AG04450 (cell line): Measurements from ENCODE around the gene MYBPC3. TPM values are rescaled to one million over a fixed set of nuclear protein-coding genes. Genes with fewer than 3 reads are reported as not detected.

ENCODE experiments used
- CTCF ChIA-PET: fragments of 300-600, 350-600 bp; formaldehyde crosslinking; extraction: SDS; loops from one replicate; lab custom pipeline; 2022; ENCODE audit warnings: antibody characterized with exemption, inconsistent platforms; lab: Charles Lee
- POLR2A ChIA-PET: fragments of 350-600 bp; formaldehyde crosslinking; extraction: SDS; loops from one replicate; lab custom pipeline; 2021; ENCODE audit warnings: antibody characterized with exemption, inconsistent platforms; lab: Yijun Ruan, JAX
- DNase-seq: peaks from one replicate; pipeline ENCODE4 v3.0.0-alpha.2; 2011; ENCODE audit warnings: low read depth, low spot score
- H3K27ac ChIP-seq: one replicate; pipeline ENCODE4 v1.5.1; 2012; ENCODE audit warnings: low read depth, low read length, control low read depth
- H3K27me3 ChIP-seq: one replicate; pipeline ENCODE4 v1.6.0; 2012; ENCODE audit warnings: low read length; ENCODE audit not compliant: control insufficient read depth, insufficient read depth
- H3K4me3 ChIP-seq: 2 replicates; pipeline ENCODE4 v1.5.1; 2011; ENCODE audit warnings: mild to moderate bottlenecking, low read depth, low read length, control low read depth
- H3K9me3 ChIP-seq: 2 replicates; pipeline ENCODE4 v1.5.1; 2012; ENCODE audit warnings: low read length; ENCODE audit not compliant: control insufficient read depth, insufficient read depth
- CTCF ChIP-seq: IDR thresholded peaks from 2 replicates; pipeline ENCODE4 v1.5.1; 2011; ENCODE audit warnings: low read depth, low read length, control low read depth, inconsistent platforms
- polyA plus RNA-seq: library from polyadenylated mRNA; depleted of rRNA; stranded (reverse); fragments of >200 nt; gene quantifications from 2 replicates; pipeline ENCODE4 v1.2.3, GENCODE V29; 2011

Gene MYBPC3
- polyA plus RNA-seq, 1 experiment, result not detected

GRCh38 chr11:47333526-47333845 lies 19.0 kb downstream of the MYBPC3 start:
- no peak overlapping the region for H3K4me3 ChIP-seq
- TF ChIP-seq CTCF, result no peak
- H3K9me3 ChIP-seq, result no peaks in the 10 kb centered on the region; the same call in 1 of the 2 replicates
- DNase-seq, result no peak
- ChIA-PET CTCF (no interaction called here), POLR2A (no interaction called here)
- H3K27me3 ChIP-seq, result no peaks in the 10 kb centered on the region
- no peak overlapping the region for H3K27ac ChIP-seq

DNA sequence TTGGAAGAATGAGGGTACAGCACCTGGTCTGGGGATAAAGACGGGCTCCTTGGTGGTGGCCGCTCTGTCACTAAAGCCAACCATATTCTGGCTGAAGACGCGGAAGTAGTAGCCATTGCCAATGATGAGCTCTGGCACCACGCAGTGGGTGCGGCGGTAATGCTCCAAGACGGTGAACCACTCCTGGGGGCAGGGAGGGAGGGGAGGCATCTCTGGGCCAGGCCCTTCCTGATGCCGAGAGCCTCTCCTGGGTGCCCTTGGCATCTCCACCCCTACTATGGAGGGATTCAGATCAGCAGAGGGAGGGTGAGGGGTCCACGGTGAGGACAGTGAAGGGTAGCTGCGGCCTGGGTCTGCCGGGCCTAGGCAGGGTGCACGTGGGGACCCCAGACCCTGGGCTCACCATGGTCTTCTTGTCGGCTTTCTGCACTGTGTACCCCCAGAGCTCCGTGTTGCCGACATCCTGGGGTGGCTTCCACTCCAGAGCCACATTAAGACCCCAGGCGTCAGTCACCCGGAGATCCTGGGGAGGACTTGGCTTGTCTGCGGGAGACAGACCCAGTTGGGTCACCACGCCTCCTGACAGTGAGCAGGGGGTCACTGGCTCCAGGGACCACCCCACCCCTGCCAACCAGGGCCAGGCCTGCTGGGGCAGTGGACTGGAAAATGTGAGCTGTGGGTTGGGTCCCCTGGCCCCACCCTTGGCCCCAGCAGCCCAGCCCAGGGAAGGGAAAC lies 19.5 kb downstream of the MYBPC3 start:
- no peak overlapping the region for H3K27ac ChIP-seq
- H3K27me3 ChIP-seq, result no peaks in the 10 kb centered on the region
- ChIA-PET POLR2A (no interaction called here), CTCF (no interaction called here)
- TF ChIP-seq CTCF, result no peak
- no peak for DNase-seq
- H3K9me3 ChIP-seq, result no peaks in the 10 kb centered on the region; the same call in 1 of the 2 replicates
- no peak overlapping the region for H3K4me3 ChIP-seq

DNA sequence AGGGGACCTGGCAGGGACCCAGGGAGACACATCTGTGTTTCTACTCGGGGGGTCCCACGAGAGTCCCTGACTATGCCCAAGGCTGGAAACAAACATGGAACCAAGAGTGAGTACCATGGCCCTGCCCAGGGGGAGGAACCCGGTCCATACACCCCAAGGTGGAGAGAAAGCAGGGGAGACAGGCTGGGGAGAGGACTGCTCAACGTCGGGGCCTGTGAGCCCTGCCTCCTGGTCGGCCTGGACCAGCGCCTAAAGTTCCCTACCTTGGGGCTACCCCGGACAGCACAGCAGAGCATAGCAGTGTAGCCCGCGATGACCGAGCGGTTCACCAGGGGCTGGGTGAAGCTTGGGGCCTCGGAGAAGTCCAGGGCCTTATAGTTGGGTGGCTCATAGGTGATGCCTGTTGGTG lies 20.2 kb downstream of the MYBPC3 start:
- TF ChIP-seq CTCF, result no peak
- DNase-seq, result no peak
- POLR2A ChIA-PET, result no interaction called here
- no peak overlapping the region for H3K27ac ChIP-seq
- H3K27me3 ChIP-seq, result no peaks in the 10 kb centered on the region
- no peaks in the 10 kb centered on the region; the same call in 1 of the 2 replicates for H3K9me3 ChIP-seq
- no peak overlapping the region for H3K4me3 ChIP-seq
- CTCF ChIA-PET, result no interaction called here

DNA sequence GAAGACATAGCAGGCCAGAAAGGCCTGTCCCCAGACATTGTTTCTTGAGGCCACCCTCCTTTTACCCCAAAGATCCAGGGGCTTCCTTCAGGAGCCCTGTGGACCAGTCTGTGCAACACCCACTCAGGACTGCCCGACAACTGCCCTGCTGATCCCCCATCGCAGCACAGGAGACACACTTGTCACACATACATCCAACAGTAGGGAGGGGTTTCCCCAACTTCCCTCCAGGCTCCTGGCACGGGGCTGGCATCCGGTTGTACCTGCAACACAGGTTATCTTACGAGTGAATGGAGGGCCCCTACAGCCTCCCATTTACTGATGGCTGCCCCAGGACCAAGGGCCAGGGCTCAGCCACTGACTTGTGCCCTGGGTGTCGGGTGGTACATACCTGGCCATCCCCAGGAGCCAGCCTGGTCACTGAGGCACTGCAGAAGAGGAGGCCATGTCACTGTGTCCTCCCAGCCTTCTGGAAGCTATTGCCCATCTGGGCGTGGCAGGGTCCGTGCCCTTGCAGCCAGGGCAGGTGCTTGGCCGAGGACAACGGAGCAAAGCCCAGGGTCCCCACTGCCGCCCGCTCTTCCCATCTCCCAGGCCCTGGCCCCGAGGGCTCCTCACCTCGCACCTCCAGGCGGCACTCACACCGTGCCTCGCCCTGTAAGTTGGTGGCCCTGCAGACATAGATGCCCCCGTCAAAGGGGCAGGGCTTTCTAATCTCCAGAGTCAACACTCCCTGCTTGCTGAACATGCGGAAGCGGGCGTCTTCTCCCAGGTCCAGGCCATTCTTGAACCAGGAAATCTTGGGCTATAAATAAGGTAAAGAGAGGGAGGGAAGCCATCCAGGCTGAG lies 20.8 kb downstream of the MYBPC3 start:
- Histone ChIP-seq H3K4me3 (no peak overlapping the region), H3K27me3 (no peaks in the 10 kb centered on the region), H3K9me3 (no peaks in the 10 kb centered on the region; the same call in 1 of the 2 replicates), H3K27ac (no peak overlapping the region)
- TF ChIP-seq CTCF, result no peak
- ChIA-PET CTCF (no interaction called here), POLR2A (no interaction called here)
- no peak for DNase-seq
